Measurements from ENCODE around the gene FUOM. TPM values are rescaled to one million over a fixed set of nuclear protein-coding genes. Genes with fewer than 3 reads are reported as not detected.
"Not testable (repeated sequence)": the region's sequence is repeated elsewhere in the genome, so short reads cannot be mapped to it uniquely, and the experiment has no call there.

FUOM gene
- total RNA-seq, 1 donor from 2014 or later: 20.3 TPM

GRCh38 chr10:133332936-133333699 lies 24.7 kb downstream of the FUOM start:
- no peak for DNase-seq (ENCODE audit: low spot score)

GRCh38 chr10:133329491-133330202 lies 28.2 kb downstream of the FUOM start:
- DNase-seq (ENCODE audit: low spot score): peak; percentile 85

GRCh38 chr10:133328358-133329343 lies 29.2 kb downstream of the FUOM start:
- DNase-seq (ENCODE audit: low spot score): no peak

- DNase-seq (ENCODE audit: low spot score): no peak
Observed at GRCh38 chr10:133327651-133328357, 30.0 kb downstream of the FUOM start.

GRCh38 chr10:133326745-133327650 lies 30.8 kb downstream of the FUOM start:
- DNase-seq (ENCODE audit: low spot score): no peak

- DNase-seq (ENCODE audit: low spot score): no peak
Observed at GRCh38 chr10:133326223-133326551, 31.6 kb downstream of the FUOM start.

GRCh38 chr10:133325440-133326222 lies 32.2 kb downstream of the FUOM start:
- no peak for DNase-seq (ENCODE audit: low spot score)

- no peak for DNase-seq (ENCODE audit: low spot score)
Observed at GRCh38 chr10:133324857-133325260, 33.0 kb downstream of the FUOM start.

DNA sequence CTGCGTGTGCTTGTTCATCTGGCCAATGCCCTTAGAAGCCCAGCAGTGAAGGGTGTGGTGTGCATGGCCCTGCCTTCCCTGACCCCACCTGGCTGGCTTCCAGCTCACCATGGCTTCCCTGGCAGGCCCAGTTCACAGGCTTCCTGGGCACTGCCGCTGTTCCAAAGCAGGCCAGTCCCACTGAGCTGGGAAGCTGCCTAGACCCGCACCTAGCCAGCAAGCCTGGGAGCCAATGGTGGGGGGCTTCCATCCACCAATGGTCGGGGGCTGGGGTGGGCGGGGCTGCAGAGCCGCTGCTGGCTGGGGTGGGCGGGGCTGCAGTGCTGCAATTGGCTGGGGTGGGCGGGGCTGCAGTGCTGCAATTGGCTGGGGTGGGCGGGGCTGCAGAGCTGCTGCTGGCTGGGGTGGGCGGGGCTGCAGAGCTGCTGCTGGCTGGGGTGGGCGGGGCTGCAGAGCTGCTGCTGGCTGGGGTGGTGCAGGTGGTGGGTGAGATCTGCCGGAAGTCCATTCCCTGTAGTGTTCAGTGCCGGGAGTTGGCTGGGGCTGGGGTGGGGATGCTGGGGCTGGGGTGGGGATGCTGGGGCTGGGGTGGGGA lies 33.5 kb downstream of the FUOM start:
- DNase-seq (ENCODE audit: low spot score): peak; percentile 72

DNA sequence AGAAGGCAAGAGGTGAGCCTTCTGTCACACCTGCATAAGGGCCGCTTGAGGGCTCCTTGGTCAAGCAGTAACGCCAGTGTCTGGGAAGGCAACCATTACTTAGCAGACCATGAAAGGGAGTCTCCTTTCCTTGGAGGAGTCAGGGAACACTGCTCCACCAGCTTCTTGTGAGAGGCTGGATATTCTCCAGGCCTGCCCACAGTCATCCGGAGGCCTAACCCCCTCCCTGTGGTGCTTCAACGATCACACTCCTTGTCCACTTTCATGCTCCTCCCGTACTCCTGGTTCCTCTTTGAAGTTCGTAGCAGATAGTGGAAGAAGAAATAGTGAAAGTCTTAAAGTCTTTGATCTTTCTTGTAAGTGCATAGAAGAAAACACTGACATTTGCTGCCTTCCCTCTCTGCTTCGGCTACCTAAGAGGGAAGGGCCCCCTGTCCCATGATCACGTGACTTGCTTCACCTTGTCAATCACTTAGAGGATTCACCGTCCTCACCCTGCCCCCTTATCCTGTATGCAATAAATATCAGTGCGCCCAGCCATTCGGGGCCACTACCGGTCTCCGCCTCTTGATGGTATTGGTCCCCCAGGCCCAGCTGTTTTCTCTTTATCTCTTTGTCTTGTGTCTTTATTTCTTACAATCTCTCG lies 35.6 kb downstream of the FUOM start:
- DNase-seq (ENCODE audit: low spot score): not testable (repeated sequence)

DNA sequence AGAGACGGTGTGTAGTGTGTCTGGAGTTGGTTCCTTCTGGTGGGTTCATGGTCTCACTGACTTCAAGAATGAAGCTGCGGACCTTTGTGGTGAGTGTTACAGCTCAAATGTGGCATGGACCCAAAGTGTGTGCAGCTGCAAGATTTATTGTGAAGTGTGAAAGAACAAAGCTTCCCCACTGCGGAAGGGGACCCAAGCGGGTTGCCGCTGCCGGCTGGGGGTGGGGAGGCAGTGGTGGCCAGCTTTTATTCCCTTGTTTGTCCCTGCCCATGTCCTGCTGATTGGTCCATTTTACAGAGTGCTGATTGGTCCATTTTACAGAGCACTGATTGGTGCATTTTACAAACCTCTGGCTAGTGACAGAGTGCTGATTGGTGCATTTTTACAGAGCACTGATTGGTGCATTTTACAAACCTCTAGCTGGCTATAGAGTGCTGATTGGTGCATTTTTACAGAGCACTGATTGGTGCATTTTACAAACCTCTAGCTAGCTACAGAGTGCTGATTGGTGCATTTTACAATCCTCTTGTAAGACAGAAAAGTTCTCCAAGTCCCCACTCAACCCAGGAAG lies 36.9 kb downstream of the FUOM start:
- DNase-seq (ENCODE audit: low spot score): not testable (repeated sequence)

DNA sequence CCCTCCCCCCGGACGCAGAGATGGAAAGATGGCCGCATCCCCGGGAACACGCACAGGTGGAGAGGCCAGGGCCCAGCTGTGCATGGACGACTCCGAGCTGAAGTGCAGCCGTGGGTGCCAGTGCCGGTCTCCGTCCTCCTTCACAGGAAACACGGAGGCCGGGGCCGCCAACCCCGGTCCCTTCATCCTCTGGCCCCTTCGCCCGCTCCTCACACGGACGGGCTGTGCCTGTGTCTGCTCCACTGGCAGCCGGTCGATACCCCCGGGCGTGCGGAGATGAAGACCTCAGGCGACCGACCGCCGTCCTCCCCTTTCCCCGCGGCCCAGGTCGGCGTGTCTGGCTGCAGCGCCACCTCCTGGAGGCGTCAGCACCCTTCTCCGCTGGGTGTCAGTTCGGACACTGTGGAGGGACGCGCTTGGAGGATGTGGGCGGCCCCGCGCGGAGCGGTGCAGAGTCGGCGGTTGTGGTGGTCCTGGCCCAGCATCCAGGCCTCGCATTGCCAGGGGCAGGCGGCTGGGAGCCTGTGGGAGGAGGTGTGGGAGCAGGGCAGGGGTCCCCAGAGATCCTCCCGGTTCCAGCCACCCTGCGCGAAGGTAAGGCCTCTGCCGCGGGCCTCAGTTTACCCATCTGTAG lies 39.2 kb downstream of the FUOM start:
- DNase-seq (ENCODE audit: low spot score): no peak

DNA sequence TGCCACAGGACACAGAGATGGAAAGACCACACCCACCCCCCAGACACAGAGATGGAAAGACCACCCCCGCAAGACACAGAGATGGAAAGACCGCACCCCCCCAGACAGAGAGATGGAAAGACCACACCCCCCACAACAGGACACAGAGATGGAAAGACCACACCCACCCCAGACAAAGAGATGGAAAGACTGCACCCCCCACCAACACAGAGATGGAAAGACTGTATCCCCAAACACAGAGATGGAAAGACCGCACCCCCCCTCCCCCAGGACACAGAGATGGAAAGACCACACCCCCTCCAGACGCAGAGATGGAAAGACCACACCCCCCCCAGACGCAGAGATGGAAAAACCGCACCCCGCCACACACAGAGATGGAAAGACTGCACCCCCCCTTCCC lies 41.1 kb downstream of the FUOM start:
- DNase-seq (ENCODE audit: low spot score): no peak

DNA sequence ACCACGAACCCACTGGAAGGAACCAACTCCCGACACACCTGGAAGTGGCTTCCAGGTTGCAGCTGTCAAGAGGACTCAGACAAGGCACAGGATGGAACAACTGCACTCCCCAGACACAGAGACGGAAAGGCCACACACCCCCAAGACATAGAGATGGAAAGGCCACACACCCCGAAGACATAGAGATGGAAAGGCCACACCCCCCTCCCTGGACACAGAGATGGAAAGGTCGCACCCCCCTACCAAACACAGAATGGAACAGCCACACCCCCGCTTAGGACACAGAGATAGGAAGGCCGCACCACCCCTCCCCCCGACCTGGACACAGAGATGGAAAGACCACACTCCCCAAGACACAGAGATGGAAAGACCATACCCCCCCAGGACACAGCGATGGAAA lies 41.6 kb downstream of the FUOM start:
- DNase-seq (ENCODE audit: low spot score): no peak

DNA sequence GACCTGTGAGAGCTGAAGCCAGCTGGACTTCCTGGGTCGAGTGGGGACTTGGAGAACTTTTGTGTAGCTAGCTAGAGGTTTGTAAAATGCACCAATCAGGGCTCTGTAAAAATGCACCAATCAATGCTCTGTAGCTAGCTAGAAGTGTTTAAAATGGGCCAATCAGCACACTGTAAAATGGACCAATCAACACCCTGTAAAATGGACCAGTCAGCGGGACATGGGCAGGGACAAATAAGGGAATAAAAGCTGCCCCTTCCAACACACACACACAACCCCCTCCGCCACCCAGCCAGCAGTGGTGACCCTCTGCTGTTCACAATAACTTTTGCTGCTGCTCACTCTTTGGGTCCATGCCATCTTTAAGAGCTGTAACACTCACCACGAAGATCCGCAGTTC lies 42.0 kb downstream of the FUOM start:
- no peak for DNase-seq (ENCODE audit: low spot score)

- no peak for DNase-seq (ENCODE audit: low spot score)
Observed at GRCh38 chr10:133314911-133315310, 42.9 kb downstream of the FUOM start.

DNA sequence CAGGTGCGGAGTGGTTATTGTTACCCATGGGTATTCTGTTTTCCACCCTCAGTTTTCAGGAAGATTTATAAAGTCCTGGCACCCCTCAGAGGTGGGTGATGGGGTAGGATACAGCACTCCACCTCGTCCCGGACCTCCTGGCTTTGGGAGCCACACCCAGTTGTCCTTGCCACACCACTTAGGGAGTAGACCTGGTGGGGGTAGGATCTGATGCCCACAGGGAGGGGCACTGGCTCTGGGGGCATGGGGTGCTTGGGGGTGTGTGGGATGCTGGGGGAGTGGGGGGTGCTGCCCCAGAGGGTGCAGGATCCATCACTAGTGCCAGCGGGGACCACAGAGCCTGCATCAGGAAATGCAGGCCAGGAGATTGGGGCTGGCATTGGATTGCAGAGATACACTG lies 44.6 kb downstream of the FUOM start:
- no peak for DNase-seq (ENCODE audit: low spot score)

- no peak for DNase-seq (ENCODE audit: low spot score)
Observed at GRCh38 chr10:133312769-133313145, 45.1 kb downstream of the FUOM start.

Data from ureter (tissue), 1 donor.